NB4 (cell line): ENCODE results near the gene KRIT1.
"Not testable (repeated sequence)": the region's sequence is repeated elsewhere in the genome, so short reads cannot be mapped to it uniquely, and the experiment has no call there.

Source experiments
- DNase-seq: peaks from one replicate; pipeline ENCODE4 v3.0.0; 2010; ENCODE audit warnings: low read depth
- H3K4me3 ChIP-seq: one replicate; pipeline ENCODE4 v1.5.1; 2011; ENCODE audit warnings: mild to moderate bottlenecking, low read depth, low read length, moderate library complexity
- CTCF ChIP-seq: IDR thresholded peaks from one replicate; pipeline ENCODE4 v1.5.1; 2012; ENCODE audit warnings: low read depth, low read length
- MYC ChIP-seq: IDR thresholded peaks from 2 replicates; pipeline ENCODE4 v1.6.1; 2011; ENCODE audit warnings: low read depth, low read length
- POLR2A ChIP-seq: IDR thresholded peaks from 2 replicates; pipeline ENCODE4 v1.6.1; 2011; ENCODE audit warnings: mild to moderate bottlenecking; ENCODE audit not compliant: insufficient read length; ENCODE audit errors: extremely low read depth
- TF ChIP-seq, protein P1 (sequence below): IDR thresholded peaks from 2 replicates; pipeline ENCODE4 v1.6.1; 2011; ENCODE audit warnings: low read depth, low read length

Gene KRIT1

DNA sequence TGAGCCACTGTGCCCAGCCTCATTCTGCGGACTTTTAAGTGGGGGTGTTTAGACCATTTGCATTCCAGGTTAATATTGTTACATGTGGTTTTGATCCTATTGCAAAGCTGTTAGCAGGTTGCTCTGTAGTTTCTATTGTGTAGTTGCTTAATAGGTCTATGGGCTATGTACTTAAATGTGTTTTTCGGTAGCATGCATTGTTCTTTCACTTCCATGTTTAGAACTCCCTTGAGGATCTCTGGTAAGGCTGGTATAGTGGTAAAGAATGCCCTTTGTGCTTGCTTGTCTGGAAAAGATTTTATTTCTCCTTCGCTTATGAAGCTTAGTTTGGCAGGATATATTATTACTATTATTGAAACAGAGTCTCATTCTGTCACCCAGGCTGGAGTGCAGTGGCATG, 53.4 kb downstream of the KRIT1 start:
- H3K4me3 ChIP-seq: no peak overlapping the region
- no peak for TF ChIP-seq MYC
- TF ChIP-seq, protein P1, sequence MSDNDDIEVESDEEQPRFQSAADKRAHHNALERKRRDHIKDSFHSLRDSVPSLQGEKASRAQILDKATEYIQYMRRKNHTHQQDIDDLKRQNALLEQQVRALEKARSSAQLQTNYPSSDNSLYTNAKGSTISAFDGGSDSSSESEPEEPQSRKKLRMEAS: no peak
- TF ChIP-seq POLR2A: no peak
- TF ChIP-seq CTCF: no peak
- no peak for DNase-seq

DNA sequence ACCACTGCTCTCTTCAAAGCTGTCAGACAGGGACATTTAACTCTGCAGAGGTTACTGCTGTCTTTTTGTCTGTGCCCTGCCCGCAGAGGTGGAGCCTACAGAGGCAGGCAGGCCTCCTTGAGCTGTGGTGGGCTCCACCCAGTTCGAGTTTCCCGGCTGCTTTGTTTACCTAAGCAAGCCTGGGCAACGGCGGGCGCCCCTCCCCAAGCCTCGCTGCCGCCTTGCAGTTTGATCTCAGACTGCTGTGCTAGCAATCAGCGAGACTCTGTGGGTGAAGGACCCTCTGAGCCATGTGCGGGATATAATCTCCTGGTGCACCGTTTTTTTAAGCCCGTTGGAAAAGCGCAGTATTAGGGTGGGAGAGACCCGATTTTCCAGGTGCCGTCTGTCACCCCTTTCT, 56.5 kb downstream of the KRIT1 start:
- not testable (repeated sequence) for DNase-seq, H3K4me3 ChIP-seq

DNA sequence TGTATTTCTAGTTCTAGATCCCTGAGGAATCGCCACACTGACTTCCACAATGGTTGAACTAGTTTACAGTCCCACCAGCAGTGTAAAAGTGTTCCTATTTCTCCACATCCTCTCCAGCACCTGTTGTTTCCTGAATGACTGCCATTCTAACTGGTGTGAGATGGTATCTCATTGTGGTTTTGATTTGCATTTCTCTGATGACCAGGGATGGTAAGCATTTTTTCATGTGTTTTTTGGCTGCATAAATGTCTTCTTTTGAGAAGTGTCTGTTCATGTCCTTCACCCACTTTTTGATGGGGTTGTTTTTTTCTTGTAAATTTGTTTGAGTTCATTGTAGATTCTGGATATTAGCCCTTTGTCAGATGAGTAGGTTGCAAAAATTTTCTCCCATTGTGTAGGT, 61.4 kb downstream of the KRIT1 start:
- not testable (repeated sequence) for DNase-seq, H3K4me3 ChIP-seq

DNA sequence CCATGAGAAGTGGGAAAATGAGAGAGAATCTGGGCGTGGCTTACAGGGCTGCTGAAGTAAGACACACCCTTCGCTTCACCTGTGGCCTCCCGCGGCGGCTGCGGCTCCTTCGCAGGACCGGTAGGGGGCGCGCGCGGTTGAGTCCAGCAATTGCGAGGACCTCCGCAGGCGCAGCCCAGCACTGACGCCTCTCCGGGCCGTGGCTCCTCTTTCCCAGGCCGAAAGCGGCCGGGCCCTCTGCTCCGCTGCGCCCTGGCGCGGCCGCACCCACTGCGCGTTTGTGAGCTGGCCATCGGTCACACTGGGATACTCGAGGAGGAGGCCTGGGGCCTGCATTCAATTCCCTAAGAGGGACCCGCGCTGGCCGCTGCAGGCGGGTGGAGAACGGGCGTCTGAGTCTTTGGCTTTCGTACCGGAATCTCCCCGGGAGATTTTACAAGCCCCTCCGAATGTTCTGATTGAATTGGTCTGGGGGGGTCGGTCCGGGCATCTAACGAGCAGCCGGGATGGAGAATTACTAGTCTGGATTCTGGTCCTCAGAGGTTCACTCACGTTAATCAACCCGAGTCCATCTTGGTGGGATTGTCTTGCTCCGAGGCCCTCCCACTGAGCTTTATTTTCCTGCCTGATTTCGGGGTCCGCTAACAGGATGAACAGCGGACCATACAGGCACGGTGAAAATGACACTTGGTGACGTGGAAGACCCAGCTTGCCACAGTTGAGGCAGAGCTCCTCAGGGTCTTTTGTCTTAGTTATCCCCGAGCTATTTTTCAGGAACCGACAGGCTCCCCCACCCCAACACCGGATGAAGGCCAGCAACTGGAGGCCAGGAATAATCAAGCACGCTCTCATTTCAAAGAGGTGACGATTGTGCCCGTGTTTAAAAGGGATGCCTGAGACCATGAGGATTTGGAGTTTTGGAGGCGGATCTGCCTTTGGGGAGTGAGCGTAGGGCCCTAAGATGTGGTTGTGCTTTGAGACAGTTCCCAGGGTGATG, 66.5 kb downstream of the KRIT1 start, which contains the start of gene LRRD1:
Gene LRRD1, minus strand, starts transcription at position 215 of the 997 bp plus-strand sequence. CDS start 13,940 bp downstream, outside the sequence.
- DNase-seq: peak; percentile 86
- no peak within 1 kb of the TSS for H3K4me3 ChIP-seq
- TF ChIP-seq MYC: no peak
- TF ChIP-seq CTCF: peak; percentile 93
- TF ChIP-seq, protein P1: no peak

DNA sequence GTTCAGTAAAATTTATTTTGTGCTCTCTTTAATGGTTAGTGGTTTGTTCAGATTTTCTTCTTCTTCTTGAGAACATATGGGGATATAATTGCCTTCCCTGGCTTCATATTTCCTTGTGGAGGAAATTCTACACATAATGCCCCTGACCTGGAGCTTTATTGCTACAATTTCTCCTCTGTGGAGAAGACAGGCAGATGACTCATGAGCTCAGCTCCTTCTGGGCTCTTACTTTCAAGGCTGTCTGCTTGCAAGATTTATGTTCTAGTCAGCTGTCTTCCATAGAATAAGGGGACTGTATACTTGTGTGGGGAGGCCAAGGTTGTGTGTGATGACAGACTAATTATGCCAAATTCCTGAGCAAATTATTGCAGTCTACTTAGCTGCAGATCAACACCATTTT, 68.4 kb downstream of the KRIT1 start:
- H3K4me3 ChIP-seq: no peak overlapping the region
- no peak for TF ChIP-seq POLR2A
- TF ChIP-seq, protein P1: no peak
- TF ChIP-seq CTCF: no peak
- no peak for TF ChIP-seq MYC
- peak; percentile 11 for DNase-seq

GRCh38 chr7:92169529-92169928, 76.2 kb downstream of the KRIT1 start:
- DNase-seq, H3K4me3 ChIP-seq: not testable (repeated sequence)

- no peak for TF ChIP-seq POLR2A
- TF ChIP-seq CTCF: no peak
- TF ChIP-seq, protein P1: no peak
- TF ChIP-seq MYC: no peak
- no peak overlapping the region for H3K4me3 ChIP-seq
- DNase-seq: no peak
Observed at GRCh38 chr7:92161271-92161670, 84.4 kb downstream of the KRIT1 start.
